Brain pericyte (primary cell): ENCODE data around the gene CLEC16A.

Source experiments
- DNase-seq: peaks from one replicate; pipeline ENCODE4 v3.0.0-alpha.2; 2012; ENCODE audit warnings: low read depth, low spot score

CLEC16A gene

GRCh38 chr16:11118479-11118878 lies 174.1 kb downstream of the CLEC16A start:
- DNase-seq = no peak

- no peak for DNase-seq
Observed at GRCh38 chr16:11121083-11121608, 176.8 kb downstream of the CLEC16A start.

- DNase-seq = no peak
Observed at GRCh38 chr16:11121914-11122692, 177.7 kb downstream of the CLEC16A start.

GRCh38 chr16:11123666-11124065 lies 179.3 kb downstream of the CLEC16A start:
- no peak for DNase-seq

- DNase-seq = no peak
Observed at GRCh38 chr16:11125936-11126335, 181.6 kb downstream of the CLEC16A start.

- no peak for DNase-seq
Observed at GRCh38 chr16:11126399-11127054, 182.2 kb downstream of the CLEC16A start.

GRCh38 chr16:11127610-11128195 lies 183.3 kb downstream of the CLEC16A start:
- DNase-seq = no peak

- no peak for DNase-seq
Observed at GRCh38 chr16:11128211-11129141, 184.1 kb downstream of the CLEC16A start.

- DNase-seq = peak; percentile 60
Observed at GRCh38 chr16:11129378-11129781, 185.0 kb downstream of the CLEC16A start.

GRCh38 chr16:11130978-11131665 lies 186.8 kb downstream of the CLEC16A start:
- DNase-seq = no peak

GRCh38 chr16:11131706-11132105 lies 187.3 kb downstream of the CLEC16A start:
- DNase-seq = no peak

GRCh38 chr16:11133344-11133943 lies 189.1 kb downstream of the CLEC16A start:
- no peak for DNase-seq

GRCh38 chr16:11134722-11135463 lies 190.5 kb downstream of the CLEC16A start:
- no peak for DNase-seq

- DNase-seq = no peak
Observed at GRCh38 chr16:11135464-11135973, 191.2 kb downstream of the CLEC16A start.

GRCh38 chr16:11136600-11136999 lies 192.2 kb downstream of the CLEC16A start:
- peak; percentile 59 for DNase-seq

GRCh38 chr16:11138022-11138768 lies 193.8 kb downstream of the CLEC16A start:
- DNase-seq = no peak

- DNase-seq = no peak
Observed at GRCh38 chr16:11138769-11139325, 194.5 kb downstream of the CLEC16A start.

GRCh38 chr16:11139326-11140097 lies 195.1 kb downstream of the CLEC16A start:
- peak; percentile 90 for DNase-seq
